HG02981 (cell line): ENCODE measurements around the gene VSX2.
"Not testable (repeated sequence)": the region's sequence is repeated elsewhere in the genome, so short reads cannot be mapped to it uniquely, and the experiment has no call there.

Experiments
- ATAC-seq: cut with Tn5 transposase; IDR thresholded peaks from one replicate; pipeline ENCODE4 v1.9.1; 2021; ENCODE audit warnings: mild to moderate bottlenecking, moderate library complexity; ENCODE audit not compliant: unreplicated experiment

The VSX2 gene

DNA sequence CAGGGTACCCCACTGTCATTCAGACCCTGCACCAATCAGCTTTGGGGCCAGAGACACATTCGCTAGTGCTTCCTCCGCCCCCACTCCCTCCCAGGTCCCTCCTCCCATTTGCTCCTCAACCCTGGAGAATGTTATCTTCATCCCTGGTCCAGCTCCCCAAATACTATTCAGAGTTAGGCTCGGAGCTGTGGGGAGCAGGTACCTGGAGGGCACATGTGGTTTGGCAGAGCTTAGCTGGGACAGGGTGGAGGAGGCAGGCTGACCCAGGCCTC lies 19.5 kb downstream of the VSX2 start:
- ATAC-seq: no peak

DNA sequence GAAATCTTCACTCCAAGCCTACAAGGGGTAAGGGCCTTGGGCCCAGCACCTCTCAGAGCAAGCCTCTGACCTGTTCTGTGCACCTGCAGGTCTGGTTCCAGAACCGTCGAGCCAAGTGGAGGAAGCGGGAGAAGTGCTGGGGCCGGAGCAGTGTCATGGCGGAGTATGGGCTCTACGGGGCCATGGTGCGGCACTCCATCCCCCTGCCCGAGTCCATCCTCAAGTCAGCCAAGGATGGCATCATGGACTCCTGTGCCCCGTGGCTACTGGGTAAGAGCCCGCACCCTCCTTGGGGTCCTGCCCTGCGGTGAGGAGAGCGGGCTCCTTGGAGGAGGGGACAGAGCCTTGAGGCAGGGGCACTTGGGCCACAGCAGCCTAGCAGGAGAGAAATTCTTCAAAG lies 20.3 kb downstream of the VSX2 start:
- ATAC-seq: no peak

DNA sequence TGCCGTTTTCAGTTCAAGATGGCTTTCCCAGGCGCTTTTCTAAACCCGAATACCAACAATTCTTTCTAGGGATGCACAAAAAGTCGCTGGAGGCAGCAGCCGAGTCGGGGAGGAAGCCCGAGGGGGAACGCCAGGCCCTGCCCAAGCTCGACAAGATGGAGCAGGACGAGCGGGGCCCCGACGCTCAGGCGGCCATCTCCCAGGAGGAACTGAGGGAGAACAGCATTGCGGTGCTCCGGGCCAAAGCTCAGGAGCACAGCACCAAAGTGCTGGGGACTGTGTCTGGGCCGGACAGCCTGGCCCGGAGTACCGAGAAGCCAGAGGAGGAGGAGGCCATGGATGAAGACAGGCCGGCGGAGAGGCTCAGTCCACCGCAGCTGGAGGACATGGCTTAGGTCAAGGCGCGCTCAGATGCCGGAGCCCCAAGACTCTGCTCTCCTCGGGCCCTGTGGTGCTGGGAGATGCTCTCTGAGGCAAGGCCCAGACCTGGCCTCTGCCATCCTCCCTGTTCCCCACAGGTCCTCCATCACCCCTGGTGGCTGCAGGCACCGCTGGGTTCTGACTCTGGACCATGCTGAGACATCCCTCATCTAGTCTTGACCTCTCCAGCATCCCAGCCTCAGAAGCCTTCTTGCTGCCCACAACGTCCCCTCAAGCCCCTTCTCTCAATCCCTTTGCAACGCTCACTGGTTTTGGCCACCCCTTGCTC lies 21.4 kb downstream of the VSX2 start:
- ATAC-seq: no peak

DNA sequence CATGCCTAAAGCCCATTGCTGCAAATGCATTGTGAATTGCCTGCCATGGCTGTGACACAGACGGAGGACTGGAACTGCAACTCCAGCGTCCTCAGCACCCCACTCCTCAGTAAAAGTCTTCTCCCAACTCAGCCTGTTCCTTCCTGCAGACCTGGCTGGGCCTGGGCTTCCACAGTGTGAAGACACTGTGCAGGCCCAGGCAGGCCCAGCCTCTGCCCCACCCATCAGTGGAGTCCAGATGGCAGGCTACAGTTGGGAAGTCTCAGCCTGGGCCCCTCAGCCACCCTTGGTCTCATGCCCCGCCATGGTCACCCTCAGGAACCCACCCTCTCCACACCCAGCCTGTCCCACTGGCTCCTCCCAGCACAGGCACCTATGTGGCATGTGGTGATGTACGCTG lies 22.0 kb downstream of the VSX2 start:
- no peak for ATAC-seq

DNA sequence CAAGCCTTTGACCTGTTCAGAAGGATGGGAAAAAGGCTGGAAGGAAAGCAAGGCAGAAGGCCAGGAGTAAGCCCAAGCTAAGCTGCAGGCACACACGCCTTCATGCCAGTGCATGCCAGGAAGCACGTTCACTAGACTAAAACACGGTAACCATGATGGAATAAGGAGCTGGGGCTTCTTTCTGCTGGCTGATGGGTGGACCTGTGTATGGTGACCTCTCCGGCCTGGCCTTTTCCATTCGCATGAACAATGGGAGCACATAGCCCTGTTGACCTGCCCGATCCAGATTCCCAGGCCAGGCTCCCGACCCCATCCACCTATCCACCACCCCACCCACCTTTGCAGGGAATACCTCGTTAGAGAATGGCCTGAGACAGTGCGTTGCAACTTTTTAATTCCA lies 22.8 kb downstream of the VSX2 start:
- ATAC-seq: no peak

DNA sequence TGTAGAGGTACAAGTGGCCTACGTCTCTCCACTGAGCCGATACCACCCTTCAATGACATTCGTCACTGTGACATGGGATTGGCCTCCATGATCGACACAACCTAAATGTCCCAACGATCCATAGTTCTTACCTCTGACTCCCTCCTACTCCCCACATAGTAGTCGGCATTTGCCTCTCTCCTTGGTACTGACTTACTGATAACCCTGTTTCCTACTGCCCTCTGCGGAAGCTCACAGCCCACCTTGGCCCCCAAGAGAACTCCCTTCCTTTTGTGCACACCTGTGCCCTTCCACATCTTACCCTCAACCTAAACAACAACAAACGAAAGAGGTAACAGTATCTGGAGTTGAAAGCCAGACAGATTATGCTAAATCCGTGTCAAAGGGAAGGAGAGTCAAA lies 23.9 kb downstream of the VSX2 start:
- no peak for ATAC-seq

DNA sequence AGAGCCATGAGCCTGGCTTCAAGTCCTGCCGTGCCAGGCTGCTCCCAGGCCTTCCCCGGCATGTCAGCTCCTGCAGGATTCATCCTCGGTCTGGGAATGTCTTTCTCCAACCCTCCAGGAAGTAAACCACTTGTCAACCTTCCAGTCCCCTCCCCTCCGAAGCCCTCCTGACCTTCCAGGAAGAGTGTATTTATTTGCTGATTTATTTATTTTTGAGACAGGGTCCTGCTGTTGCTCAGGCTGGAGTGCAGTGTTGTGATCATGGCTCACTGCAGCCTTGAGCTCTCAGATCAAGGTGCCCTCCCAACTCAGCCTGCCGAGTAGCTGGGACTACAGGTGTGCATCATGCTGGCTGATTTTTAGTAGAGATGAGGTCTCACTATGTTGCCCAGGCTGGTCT lies 24.7 kb downstream of the VSX2 start:
- no peak for ATAC-seq

DNA sequence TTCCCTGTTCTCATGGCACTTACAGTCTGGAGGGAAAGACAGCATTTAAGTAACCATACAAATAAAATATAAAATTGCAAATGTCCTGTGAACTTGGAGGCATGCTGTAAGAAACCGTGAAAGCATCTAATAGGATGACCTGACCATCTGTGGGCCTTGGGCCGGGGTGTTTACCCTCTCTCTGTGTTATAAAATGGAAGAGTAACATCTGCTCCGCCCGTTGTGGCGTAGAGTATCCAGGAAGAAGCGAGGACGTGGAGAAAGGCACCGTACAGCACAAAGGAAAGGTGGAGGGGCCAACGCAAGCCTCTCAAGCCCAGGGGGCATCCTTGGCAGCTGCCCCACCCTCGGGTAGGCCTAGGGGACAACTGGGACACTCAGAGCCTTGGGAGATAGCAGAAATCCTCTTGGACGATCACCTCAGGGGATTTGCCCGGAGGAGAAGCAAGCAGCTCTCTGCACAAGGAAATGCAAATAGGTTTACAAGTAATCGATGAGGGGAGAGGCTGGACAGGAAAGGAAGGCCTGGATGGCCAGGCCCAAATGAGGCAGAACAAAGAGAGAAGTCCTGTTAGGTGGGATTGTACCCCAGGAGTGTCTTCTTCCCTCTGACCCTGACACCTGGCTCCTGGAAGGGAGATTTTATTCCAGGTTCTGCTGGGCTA lies 26.2 kb downstream of the VSX2 start:
- no peak for ATAC-seq

DNA sequence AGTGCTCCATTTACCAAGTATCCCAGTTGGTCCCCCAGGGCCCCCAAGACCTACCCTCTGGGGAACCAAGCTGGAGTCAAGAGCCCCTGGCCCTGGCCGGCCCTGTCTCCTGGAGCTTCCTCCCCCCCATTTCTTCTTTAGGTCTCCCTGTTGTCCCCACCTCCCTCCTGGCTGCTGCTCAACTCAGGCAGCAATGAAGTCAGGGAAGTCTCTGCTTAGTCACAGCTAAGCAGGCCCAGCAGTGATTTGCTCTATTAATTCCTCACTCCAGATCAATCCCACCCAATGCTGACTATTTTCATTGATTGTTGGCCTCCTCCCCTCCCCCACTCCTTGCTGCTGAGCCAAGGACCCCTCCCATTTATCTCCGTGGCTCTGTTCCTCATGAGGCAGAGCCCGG lies 28.3 kb downstream of the VSX2 start:
- ATAC-seq: no peak

DNA sequence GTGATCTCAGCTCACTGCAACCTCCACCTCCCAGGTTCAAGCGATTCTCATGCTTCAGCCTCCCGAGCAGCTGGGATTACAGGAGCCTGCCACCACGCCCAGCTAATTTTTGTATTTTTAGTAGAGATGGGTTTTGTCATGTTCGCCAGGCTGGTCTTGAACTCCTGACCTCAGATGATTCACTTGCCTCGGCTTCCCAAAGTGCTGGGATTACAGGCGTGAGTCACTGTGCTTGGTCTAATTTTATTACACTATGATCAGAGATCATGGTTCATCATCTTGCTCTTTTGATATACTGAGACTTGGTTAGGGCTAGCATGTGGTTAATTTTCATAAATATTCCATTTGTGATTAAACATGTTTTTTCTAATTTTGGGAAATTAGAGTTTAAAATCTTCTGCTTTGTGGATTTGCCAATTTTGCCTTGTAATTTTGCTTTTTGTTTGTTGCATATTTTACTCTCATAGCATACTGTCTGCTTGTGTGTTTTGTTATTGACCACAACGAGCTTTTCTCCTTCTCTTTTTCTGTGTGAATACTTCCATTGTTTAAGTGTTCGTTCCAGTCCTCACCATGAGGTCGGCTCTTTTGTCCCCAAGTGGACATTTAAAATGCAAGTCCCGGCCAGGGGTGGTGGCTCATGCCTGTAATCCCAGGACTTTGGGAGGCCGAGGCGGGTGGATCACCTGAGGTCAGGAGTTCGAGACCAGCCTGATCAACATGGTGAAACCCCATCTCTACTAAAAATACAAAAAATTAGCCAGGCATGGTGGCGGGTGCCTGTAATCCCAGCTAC lies 31.3 kb downstream of the VSX2 start:
- not testable (repeated sequence) for ATAC-seq

DNA sequence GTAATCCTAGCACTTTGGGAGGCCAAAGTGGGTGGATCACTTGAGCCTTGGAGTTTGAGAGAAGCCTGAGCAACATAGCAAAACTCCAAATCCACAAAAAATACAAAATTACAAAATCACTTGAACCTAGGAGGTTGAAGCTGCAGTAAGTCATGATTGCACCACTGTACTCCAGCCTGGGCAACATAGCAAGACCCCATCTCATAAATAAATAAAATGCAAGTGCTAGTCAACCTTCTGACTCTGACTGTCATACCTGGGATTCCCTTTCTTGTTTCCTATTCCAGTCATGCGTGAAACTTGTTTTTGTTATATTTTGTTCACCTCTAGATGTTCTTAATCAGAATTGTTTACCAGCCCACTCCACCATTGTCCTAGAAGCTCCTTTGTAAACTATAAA lies 32.1 kb downstream of the VSX2 start:
- ATAC-seq: no peak

DNA sequence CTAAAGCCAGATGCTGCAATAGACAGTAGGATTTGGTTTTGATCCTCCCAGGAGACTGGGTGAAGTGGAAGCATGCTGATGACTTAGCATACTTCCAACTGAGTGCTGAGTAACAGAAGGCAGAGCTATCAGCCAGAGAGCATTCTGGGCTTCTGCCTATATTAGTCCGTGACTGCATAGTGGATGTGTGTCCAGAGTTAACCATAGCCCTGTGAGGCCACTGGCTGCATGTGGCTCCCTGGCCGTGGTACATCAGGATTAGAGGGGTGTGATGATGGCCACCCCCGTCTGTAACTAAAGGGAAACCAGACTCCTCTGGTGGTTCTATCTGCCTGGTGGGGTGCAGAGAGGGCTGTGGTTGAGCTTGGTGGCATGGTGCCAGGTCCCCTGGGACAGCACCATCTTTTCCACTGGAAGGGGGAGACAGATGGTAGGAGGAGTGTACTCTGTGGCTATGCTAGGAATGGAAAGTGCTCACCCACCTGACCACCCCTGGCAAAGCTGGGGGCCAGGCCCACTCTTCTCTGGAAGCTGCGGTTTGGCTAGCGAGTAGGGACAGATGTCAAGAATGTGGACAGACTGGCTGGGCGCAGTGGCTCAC lies 36.1 kb downstream of the VSX2 start:
- ATAC-seq: no peak

DNA sequence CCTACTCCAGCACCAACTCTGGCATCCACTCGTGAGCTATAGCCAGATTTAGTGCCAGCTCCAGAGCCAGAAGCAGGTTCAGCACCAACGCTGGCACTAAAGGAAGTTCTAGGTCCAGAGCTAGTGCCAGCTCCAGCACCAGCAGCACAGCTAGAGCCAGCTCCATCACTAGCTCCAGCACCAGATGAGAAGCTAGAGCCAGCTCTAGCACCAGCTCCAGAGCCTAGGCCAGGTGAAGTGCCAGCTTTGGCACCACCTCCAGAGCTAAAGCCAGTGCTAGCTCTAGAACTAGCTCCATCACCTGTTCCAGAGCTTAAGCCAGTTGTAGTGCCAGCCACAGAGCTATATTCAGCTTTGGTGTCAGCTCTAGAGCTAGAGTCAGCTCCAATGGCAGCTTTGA lies 38.8 kb downstream of the VSX2 start:
- ATAC-seq: no peak

DNA sequence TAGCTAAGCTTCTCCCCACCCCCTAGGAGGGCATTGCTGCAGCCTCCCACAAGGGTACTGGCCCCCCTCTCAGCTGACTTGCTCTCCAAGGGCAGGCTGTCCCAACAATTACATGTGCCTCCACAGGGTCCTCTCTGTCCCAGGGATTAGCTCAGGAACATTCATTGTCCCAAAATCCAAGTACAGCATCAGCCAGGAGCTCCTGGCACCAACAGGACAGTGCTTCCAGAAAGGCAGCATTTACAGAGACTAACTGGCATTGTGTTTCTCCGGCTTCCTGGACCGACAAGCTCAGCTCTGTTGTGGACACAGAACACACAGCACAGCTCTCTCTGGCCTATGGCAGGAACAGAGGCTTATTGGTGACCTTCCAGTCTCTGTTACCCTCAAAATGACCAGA lies 41.8 kb downstream of the VSX2 start:
- ATAC-seq: no peak

DNA sequence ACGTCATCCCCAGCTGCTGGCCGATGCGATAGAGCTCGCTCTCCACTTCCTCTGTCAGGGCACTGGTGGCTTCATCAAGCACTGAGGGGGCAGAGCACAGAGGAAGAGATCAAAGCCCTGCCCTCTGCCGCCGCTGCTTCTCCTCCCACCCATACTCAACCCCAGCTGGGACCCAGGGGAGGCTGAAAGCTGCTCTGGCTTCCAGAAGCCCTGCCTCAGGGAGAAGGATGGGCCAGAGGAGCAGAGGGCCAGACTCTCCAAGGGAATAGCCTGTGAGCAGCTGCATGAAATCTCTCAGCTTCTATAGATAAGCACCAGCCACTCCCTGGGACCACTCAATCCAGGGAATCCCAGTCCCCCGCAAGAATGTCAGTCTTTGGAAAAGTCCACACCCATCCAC lies 47.5 kb downstream of the VSX2 start:
- ATAC-seq: no peak

DNA sequence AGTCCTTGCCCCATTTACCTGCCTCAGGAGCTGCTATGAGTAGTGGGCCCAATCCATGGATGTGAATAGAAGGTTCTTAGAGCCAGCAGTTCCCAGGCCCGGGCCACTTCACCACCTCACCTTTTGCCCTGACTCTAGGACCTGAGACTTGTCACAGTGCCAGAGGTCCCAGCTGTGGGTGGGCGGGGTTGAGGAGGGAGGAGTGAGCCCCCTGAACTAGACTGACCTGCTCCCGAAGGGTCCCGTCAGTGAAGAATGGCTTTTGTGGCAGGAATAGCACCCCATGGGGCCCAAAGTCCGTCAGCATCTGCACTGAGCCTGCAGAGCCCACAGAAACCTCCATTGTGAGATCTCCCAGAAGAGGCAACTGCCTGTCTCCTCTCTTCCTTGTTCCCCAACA lies 50.6 kb downstream of the VSX2 start:
- no peak for ATAC-seq

DNA sequence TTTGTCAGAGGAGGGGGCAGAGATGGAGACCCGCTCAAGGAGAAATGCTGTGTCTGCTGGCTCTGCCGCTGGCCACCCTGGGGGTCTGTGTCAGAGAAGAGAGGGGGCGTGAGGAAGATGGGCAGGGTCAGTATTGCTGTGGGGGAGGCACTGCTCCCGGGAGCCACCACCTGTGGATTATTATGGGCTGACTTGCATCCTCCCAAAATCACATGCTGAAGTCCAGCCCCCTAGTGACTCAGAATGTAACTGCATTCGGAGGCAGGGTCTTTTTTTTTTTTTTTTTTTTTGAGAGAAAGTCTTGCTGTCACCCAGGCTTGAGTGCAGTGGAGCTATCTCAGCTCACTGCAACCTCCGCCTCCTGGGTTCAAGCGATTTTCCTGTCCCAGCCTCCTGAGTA lies 51.2 kb downstream of the VSX2 start:
- no peak for ATAC-seq

DNA sequence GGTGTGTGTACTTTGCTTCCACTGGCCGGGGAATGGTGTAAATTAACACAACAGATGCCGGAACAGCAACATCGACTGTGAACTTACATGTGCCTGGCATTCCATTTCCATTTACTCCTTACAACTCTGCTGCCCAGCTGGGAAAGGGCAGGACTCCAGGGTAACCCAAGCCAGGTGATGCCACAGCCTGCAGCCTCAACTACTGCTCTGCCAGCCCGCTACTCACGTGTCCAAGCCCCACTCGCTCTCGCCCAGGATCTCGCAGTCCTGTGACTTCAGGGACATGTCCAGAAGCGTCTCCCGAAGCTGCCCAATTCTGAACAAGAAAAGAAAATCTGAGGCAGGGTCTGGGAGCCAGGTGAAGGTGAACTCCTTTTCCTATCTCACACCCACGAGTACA lies 52.8 kb downstream of the VSX2 start:
- ATAC-seq: no peak

DNA sequence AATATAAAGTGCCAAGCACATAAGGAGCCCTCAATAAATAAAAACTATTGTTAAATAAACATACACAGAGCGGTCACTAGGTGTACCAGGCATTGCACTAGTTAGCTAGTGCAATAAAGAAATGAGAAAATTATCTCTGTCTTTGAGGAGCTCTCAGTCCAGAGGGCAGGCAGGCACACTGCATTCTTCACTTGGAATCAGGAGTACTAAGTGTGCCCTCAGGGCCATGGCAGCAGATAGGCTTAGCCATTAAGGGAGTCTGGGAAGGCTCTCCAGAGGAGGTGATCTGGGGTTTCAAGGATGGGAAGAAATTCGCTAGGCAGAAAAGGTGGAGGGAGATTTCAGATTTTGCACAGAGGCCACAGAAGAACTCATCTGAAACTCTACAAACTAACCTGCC lies 54.4 kb downstream of the VSX2 start:
- ATAC-seq: no peak

DNA sequence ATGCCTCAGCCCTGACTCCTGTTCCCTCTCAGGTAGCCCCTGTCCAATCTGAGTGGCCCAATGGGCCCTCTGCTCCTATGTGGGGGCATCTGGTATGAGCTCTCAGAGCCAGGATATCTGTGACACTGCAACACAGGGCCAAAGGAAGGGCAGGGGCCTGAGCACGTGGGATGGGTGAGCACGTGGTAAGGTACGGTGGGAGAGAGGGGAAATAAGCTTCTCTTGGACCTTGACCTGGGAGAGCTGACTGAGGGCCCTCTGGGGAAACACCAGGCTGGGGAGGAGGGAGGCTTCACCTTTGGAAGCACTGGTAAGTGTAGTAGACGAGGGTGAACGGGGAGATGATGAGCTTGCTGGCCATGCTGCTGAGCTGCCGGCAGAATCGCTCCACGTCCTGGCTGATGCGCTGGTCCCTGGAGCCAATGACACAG lies 56.8 kb downstream of the VSX2 start:
- ATAC-seq: no peak

DNA sequence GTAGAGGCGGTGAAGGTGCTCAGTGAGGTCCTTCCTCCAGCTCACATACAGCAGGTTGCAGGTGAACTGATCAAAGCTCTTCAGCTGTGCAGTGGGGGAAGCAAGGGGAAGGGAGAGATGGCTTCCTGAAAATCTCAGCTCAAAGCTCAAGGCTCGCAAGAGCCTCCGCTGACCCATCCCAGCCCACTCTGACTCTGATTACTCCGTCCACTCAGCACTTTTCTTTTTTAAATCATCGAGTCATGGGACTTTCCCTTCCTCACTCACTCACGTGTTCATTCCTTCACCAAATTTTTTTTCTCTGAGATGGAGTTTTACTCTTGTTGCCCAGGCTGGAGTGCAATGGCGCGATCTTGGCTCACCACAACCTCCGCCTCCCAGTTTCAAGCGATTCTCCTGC lies 58.7 kb downstream of the VSX2 start:
- no peak for ATAC-seq

DNA sequence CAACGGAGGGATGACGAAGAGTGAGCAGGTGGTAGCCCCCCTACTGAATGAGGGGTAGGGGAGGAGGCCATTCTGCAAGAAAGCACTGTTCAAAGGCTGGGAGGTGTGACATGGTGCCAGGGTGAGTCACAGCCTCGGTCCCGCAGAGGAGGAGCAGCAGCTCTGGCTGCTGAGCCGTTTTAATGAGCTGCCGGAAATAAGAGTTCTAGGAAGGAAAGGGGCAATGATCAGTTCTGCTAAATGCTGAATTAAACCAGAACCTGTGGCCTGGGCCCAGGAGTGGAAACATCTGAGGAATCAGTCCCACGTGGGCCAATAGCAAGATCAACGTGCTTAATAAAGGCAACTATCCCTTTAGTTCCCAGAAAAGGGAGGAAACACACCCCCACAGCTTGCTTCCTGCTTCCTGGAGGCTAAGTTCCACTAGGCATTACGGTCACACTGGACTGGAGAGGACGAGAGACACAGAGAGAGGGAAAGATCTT lies 59.9 kb downstream of the VSX2 start:
- ATAC-seq: no peak
